ENCODE results near the gene HOXA11.

DNA sequence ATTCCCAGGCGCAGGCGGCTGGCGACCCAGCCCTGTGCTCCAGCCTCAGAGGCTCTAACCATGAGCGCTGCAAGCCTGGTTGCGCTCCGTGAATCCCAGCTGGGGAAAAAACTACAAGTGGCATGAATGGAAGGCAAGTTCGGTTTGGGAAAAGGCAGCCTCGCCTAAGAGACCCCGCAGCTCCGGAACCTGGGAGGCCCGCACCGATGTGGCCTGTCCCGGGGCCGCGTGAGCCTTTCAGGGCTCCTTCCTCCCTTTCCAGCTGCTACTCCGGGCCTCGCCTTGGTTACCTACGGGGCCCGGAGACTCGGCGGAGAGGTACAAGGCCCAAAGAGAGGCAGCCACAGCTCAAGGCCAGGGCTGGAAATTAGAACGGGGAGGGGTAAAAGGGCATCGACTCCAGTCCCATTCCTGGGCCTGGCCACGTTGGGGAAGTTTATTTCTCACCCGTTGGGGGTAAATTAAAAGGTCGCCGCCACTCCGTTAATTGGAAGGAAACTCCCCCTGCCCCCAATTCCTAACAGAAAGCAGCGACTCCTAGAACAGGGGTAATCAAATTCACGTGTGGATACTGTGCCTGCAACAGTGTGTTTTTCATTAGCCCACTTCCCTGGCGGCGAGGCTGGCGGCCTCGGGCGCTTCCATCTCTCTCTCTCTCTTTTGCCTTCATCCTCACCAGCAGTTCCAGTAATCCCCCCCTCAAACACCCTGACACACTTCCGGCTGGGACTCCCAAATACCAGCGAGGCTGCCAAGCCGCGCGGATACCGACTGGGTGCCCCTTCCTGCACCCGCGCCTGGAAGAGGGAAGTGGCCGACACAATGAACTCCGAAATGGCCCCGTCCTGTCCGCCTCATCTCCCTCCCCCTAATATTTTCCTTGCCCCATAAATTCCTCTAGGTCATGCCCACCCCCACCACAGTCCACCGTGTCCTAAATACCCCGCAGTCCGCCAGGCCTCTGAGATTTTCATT is 18.2 kb downstream of the HOXA11 start:
- TF ChIP-seq POLR2AphosphoS5 (IDR thresholded peaks at IDR 0.05; ENCODE audit: low read depth, low read length) (no peak), TAF1 (IDR thresholded peaks at IDR 0.05; ENCODE audit: borderline replicate concordance, insufficient read depth, low read length) (no peak)

Data from PFSK-1 (cell line).